ENCODE data around the gene CHST15. TPM values are rescaled to one million over a fixed set of nuclear protein-coding genes. Genes with fewer than 3 reads are reported as not detected.

CHST15 gene
- total and polyA plus RNA-seq, 2 of the 8 experiments (the other 6 are each of a cell fraction or from before 2014, with no cell fraction given): 8.8 to 9.1 TPM

DNA sequence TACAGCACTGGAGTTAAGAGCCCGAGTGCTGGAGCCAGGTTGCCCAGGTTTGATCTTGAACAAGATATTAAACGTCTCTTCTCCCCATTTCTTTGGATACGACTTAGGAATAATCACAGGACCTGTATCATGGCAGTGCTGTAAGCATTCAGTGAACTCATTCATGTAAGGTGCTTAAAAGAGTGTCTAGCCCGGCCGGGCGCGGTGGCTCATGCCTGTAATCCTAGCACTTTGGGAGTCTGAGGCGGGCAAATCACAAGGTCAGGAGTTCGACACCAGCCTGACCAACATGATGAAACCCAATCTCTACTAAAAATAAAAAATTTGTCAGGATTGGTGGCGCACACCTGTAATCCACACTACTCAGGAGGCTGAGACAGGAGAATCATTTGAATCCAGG is 40.8 kb downstream of the CHST15 start:
- Histone ChIP-seq H2BK120ac (replicated peaks; ENCODE audit: low read depth, low read length) (no peak overlapping the region), H3K56ac (replicated peaks; ENCODE audit: insufficient read length, low read depth, low read length) (no peak overlapping the region), H4K5ac (ENCODE audit: insufficient read length, low read depth, low read length) (no peak overlapping the region), H3K27me3 (replicated peaks in 1 of 4; ENCODE audit: control insufficient read depth in 3 of 4, extremely low read depth in 1 of 4, insufficient read depth in 3 of 4, low read length in 3 of 4) (no peaks in the 10 kb centered on the region), H4K8ac (ENCODE audit: extremely low read depth, insufficient read depth, low read length) (no peak overlapping the region), H3K27ac (ENCODE audit: low read depth, low read length) (no peak overlapping the region), H3K18ac (ENCODE audit: extremely low read depth, low read length) (no peak overlapping the region), H4K20me1 (replicated peaks in 1 of 2; ENCODE audit: control insufficient read depth in 1 of 2, insufficient read depth in 2 of 2, low read length in 2 of 2) (no peaks in the 10 kb centered on the region), H2BK15ac (ENCODE audit: low read length) (no peak overlapping the region), H2BK20ac (ENCODE audit: low read length) (no peak overlapping the region), H3K4ac (replicated peaks; ENCODE audit: insufficient read length, low read depth, low read length) (no peak overlapping the region), H3K23ac (ENCODE audit: insufficient read length) (no peak overlapping the region), H3K23me2 (ENCODE audit: low read depth, low read length) (no peaks in the 10 kb centered on the region), H2BK5ac (ENCODE audit: low read depth, low read length) (no peak overlapping the region), H3K14ac (ENCODE audit: insufficient read length) (no peak overlapping the region), H2AK5ac (ENCODE audit: low read depth, low read length) (no peak overlapping the region), H3K9me3 (ENCODE audit: insufficient read depth in 2 of 2, low read depth in 1 of 2, low read length in 1 of 2) (no peaks in the 10 kb centered on the region), H3K9ac (replicated peaks in 1 of 4; ENCODE audit: extremely low read depth in 1 of 4, low read depth in 3 of 4, low read length in 3 of 4) (no peak overlapping the region), H3K79me2 (ENCODE audit: control insufficient read depth in 1 of 2, insufficient read depth in 2 of 2, low read length in 2 of 2) (no peaks in the 10 kb centered on the region), H3K4me1 (replicated peaks in 1 of 4; ENCODE audit: control insufficient read depth in 3 of 4, insufficient read depth in 4 of 4, low read length in 3 of 4) (peaks cover 0 to 6% (median 2%) of the 10 kb centered on the region in 4 experiments; a peak in 3 of 7 replicates), H4K91ac (replicated peaks; ENCODE audit: insufficient read length, low read length) (no peak overlapping the region), H3K4me2 (ENCODE audit: insufficient read depth in 1 of 2, low read depth in 2 of 2, low read length in 2 of 2) (no peak overlapping the region), H3K36me3 (ENCODE audit: control insufficient read depth in 2 of 4, insufficient read depth in 4 of 4, low read length in 3 of 4) (no peaks in the 10 kb centered on the region), H2BK12ac (ENCODE audit: low read depth, low read length) (no peak overlapping the region), H2AFZ (ENCODE audit: low read length) (no peak overlapping the region), H3K79me1 (ENCODE audit: low read depth, low read length) (peaks cover 4% of the 10 kb centered on the region; the same call in 1 of the 2 replicates), H3K4me3 (ENCODE audit: extremely low read depth in 1 of 4, insufficient read depth in 2 of 4, low read depth in 3 of 4, low read length in 4 of 4) (no peak overlapping the region)
- DNase-seq (ENCODE audit: low read depth in 1 of 2, low spot score in 2 of 2) (no peak), FAIRE-seq (no peak)
- TF ChIP-seq SIN3A (conservative IDR thresholded peaks at IDR 0.05 in 1 of 2, IDR thresholded peaks at IDR 0.05 in 1 of 2; ENCODE audit: low read depth in 1 of 2, low read length in 2 of 2) (no peak), SP1 (IDR thresholded peaks at IDR 0.05; ENCODE audit: low read depth, low read length) (no peak), EP300 (IDR thresholded peaks at IDR 0.05; ENCODE audit: borderline replicate concordance in 1 of 2, low read depth in 2 of 2, low read length in 2 of 2) (no peak), ZNF274 (IDR thresholded peaks at IDR 0.05; ENCODE audit: borderline replicate concordance, extremely low read depth, low read length) (no peak), TAF7 (optimal IDR thresholded peaks at IDR 0.05; ENCODE audit: borderline replicate concordance, low read depth, low read length) (no peak), YY1 (IDR thresholded peaks at IDR 0.05; ENCODE audit: low read depth, low read length) (no peak), CBX8 (IDR thresholded peaks at IDR 0.05; ENCODE audit: borderline replicate concordance, low read depth, low read length) (no peak), E2F6 (IDR thresholded peaks at IDR 0.05) (no peak), KDM5A (IDR thresholded peaks at IDR 0.05; ENCODE audit: low read length) (no peak), RBBP5 (IDR thresholded peaks at IDR 0.05; ENCODE audit: borderline replicate concordance, low read depth, low read length) (no peak)
- POLR2A ChIA-PET (ENCODE audit: partially characterized antibody): interaction anchor here (4.6 kb wide), 1 partner anchor 14 kb away, joined by 20 read pairs; no protein-coding TSS in a partner anchor
- CTCF ChIA-PET (ENCODE audit: partially characterized antibody): no interaction called here
- 94% methylated on average over 10 of the region's 10 CpGs; no CpG with 5 or more reads in 1 of the 2 experiments for WGBS, 2 experiments (ENCODE audit: extremely low coverage in 1 of 2, insufficient coverage in 1 of 2, insufficient read length in 1 of 2, insufficient replicate concordance in 2 of 2, low coverage in 1 of 2, low lambda C conversion rate in 2 of 2, missing lambda C conversion rate in 1 of 2)
